Glutamatergic neuron (in vitro differentiated cells): ENCODE data around the gene KCNN3. TPM values are rescaled to one million over a fixed set of nuclear protein-coding genes. Genes with fewer than 3 reads are reported as not detected.

ENCODE experiments used
- DNase-seq: peaks from one replicate; pipeline ENCODE4 v3.0.0; 2022
- H3K27ac Mint-ChIP-seq: one replicate; pipeline ENCODE4 v1.8.0; 2020; ENCODE audit warnings: mild to moderate bottlenecking, mixed read lengths, inconsistent platforms; ENCODE audit not compliant: unreplicated experiment
- H3K27me3 Mint-ChIP-seq: one replicate; pipeline ENCODE4 v1.8.0; 2020; ENCODE audit warnings: mild to moderate bottlenecking, moderate library complexity, mixed read lengths, inconsistent platforms; ENCODE audit not compliant: unreplicated experiment
- H3K36me3 Mint-ChIP-seq: one replicate; pipeline ENCODE4 v1.8.0; 2020; ENCODE audit warnings: mild to moderate bottlenecking, mixed read lengths, inconsistent platforms; ENCODE audit not compliant: unreplicated experiment
- H3K4me1 Mint-ChIP-seq: one replicate; pipeline ENCODE4 v1.8.0; 2020; ENCODE audit warnings: mild to moderate bottlenecking, low read depth, mixed read lengths, inconsistent platforms; ENCODE audit not compliant: unreplicated experiment
- H3K4me3 Mint-ChIP-seq: one replicate; pipeline ENCODE4 v1.8.0; 2020; ENCODE audit warnings: mild to moderate bottlenecking, mixed read lengths, inconsistent platforms; ENCODE audit not compliant: unreplicated experiment
- H3K9me3 Mint-ChIP-seq: one replicate; pipeline ENCODE4 v1.8.0; 2020; ENCODE audit warnings: mild to moderate bottlenecking, moderate library complexity, mixed read lengths, inconsistent platforms; ENCODE audit not compliant: unreplicated experiment
- CTCF ChIP-seq: fragments of 200-600 bp; sonication (generic); IDR thresholded peaks from one replicate; pipeline ENCODE4 v1.5.0; 2021; ENCODE audit not compliant: partially characterized antibody, unreplicated experiment
- total RNA-seq: library from RNA; stranded (reverse); fragmentation: NEBNext Ultra II Directional; extraction: Animal tissue kit (Norgen Biotek cat#: 25700); gene quantifications from one replicate; pipeline ENCODE4 v1.2.1, GENCODE V29; 2021; ENCODE audit not compliant: unreplicated experiment

The KCNN3 gene
- total RNA-seq, 1 donor from 2014 or later, result 3.8 TPM

- TF ChIP-seq CTCF, result no peak
- Mint-ChIP-seq H3K9me3 (peaks cover 18% of the 10 kb centered on the region), H3K4me3 (peak overlapping the region; percentile 39), H3K27ac (peak overlapping the region; percentile 88), H3K36me3 (no peaks in the 10 kb centered on the region), H3K27me3 (peaks cover 17% of the 10 kb centered on the region), H3K4me1 (peaks cover 65% of the 10 kb centered on the region)
- no peak for DNase-seq
These were observed 121.7 kb downstream of the KCNN3 start for GRCh38 chr1:154748405-154748775.

- H3K4me1 Mint-ChIP-seq, result peaks cover 61% of the 10 kb centered on the region
- no peak for TF ChIP-seq CTCF
- no peaks in the 10 kb centered on the region for H3K36me3 Mint-ChIP-seq
- H3K27ac Mint-ChIP-seq, result peak overlapping the region; percentile 88
- H3K27me3 Mint-ChIP-seq, result peaks cover 20% of the 10 kb centered on the region
- DNase-seq, result peak; percentile 60
- H3K4me3 Mint-ChIP-seq, result peak overlapping the region; percentile 39
- H3K9me3 Mint-ChIP-seq, result peaks cover 18% of the 10 kb centered on the region
These were observed 122.2 kb downstream of the KCNN3 start for GRCh38 chr1:154747740-154748404.

GRCh38 chr1:154747380-154747739 lies 122.7 kb downstream of the KCNN3 start:
- Mint-ChIP-seq H3K9me3 (peaks cover 18% of the 10 kb centered on the region), H3K27ac (peak overlapping the region; percentile 88), H3K4me1 (peaks cover 63% of the 10 kb centered on the region), H3K4me3 (peak overlapping the region; percentile 36), H3K36me3 (no peaks in the 10 kb centered on the region), H3K27me3 (peaks cover 21% of the 10 kb centered on the region)
- TF ChIP-seq CTCF, result no peak
- no peak for DNase-seq

- Mint-ChIP-seq H3K4me3 (peak overlapping the region; percentile 36), H3K4me1 (peaks cover 59% of the 10 kb centered on the region), H3K27me3 (peaks cover 17% of the 10 kb centered on the region), H3K27ac (peak overlapping the region; percentile 88), H3K36me3 (no peaks in the 10 kb centered on the region), H3K9me3 (peaks cover 18% of the 10 kb centered on the region)
- no peak for DNase-seq
- TF ChIP-seq CTCF, result no peak
These were observed 123.3 kb downstream of the KCNN3 start for GRCh38 chr1:154746622-154747299.
